WI38 (cell line): Measurements from ENCODE around the gene NRG3.

ENCODE experiments used
- H3K4me3 ChIP-seq: 2 replicates; pipeline ENCODE4 v1.5.1; 2011; ENCODE audit warnings: low read depth, mild to moderate bottlenecking, control low read depth, low read length
- TF ChIP-seq, protein P1 (sequence below): IDR thresholded peaks from 2 replicates; pipeline ENCODE4 v1.5.1; 2012; ENCODE audit warnings: low read depth, mild to moderate bottlenecking, control low read depth, low read length

Gene NRG3

DNA sequence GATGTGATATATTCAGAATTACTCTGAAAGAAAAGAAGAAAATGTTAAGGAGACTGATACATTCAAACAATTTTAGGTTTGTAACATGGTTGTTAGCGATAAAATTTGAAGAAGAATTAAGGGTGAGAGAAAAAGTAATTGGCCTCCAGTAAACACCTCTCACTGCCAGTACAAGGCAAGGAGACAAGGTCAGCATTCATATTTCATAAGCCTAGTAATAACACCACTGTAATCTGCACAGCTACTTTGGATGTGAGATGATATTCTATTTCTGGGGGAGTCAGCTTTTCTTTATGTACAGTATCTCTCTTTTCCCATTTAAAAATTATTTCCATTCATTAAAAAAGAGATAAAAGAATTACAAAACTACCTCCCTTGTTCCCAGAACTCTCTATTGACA lies 621.1 kb downstream of the NRG3 start:
- TF ChIP-seq, protein P1, sequence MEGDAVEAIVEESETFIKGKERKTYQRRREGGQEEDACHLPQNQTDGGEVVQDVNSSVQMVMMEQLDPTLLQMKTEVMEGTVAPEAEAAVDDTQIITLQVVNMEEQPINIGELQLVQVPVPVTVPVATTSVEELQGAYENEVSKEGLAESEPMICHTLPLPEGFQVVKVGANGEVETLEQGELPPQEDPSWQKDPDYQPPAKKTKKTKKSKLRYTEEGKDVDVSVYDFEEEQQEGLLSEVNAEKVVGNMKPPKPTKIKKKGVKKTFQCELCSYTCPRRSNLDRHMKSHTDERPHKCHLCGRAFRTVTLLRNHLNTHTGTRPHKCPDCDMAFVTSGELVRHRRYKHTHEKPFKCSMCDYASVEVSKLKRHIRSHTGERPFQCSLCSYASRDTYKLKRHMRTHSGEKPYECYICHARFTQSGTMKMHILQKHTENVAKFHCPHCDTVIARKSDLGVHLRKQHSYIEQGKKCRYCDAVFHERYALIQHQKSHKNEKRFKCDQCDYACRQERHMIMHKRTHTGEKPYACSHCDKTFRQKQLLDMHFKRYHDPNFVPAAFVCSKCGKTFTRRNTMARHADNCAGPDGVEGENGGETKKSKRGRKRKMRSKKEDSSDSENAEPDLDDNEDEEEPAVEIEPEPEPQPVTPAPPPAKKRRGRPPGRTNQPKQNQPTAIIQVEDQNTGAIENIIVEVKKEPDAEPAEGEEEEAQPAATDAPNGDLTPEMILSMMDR, result no peak
- no peak overlapping the region for H3K4me3 ChIP-seq

DNA sequence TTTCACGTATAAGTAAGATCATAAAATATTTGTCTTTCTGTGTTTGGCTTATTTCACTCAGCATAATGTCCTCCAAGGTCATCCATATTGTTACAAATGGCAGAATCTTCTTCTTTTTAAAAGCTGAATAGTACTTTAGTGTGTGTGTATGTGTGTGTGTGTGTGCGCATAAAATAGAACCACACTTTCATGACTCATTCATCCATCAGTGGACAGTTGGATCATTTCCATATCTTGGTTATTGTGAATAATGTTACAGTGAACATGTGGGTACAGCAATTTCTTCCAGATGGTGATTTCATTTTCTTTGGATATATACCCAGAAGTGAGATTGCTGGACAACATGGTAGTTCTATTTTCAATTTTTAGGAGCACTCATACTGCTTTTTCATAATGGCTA lies 622.4 kb downstream of the NRG3 start:
- TF ChIP-seq, protein P1, result no peak

DNA sequence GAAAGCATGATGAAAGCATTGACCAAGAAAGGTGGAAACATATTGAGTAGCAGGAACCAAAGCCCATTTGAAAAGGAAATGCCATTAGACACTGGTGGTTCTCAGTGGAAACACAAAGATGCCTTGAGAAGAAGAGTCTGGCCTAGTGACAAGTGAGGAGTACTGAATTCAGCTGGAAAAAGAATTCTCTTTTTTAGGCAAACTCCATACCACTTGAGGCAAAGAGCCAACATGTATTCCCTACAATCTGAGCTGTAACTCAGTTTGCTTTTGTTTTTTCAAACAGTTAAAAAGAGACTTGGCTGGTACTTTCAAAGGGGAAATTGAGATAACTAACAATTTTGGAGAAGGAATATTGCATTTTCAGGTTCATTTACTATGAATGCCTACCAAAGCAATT lies 624.0 kb downstream of the NRG3 start:
- H3K4me3 ChIP-seq, result no peak overlapping the region
- TF ChIP-seq, protein P1, result no peak

More for the DNA sequence above, 622.4 kb downstream of the NRG3 start:
- H3K4me3 ChIP-seq, result no peak overlapping the region

DNA sequence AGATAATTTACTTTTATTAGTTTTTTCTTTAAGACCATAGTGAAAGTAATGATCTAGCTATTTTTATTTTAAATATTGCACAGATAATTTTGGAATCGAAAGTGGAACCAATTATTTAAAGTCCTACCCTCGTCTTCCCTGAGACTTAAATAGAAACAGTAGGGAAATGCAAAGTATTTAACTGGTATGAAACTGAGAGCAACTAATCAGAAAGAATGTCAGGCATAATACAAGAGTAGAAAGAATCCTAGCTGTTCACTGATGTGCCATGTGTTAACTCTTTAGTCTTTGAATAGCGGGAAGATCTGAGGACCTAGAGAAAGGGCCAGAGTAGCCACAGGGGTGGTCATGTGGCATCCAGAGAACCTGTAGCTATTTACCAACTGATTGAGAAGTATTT lies 630.0 kb downstream of the NRG3 start:
- no peak overlapping the region for H3K4me3 ChIP-seq
- TF ChIP-seq, protein P1, result no peak

DNA sequence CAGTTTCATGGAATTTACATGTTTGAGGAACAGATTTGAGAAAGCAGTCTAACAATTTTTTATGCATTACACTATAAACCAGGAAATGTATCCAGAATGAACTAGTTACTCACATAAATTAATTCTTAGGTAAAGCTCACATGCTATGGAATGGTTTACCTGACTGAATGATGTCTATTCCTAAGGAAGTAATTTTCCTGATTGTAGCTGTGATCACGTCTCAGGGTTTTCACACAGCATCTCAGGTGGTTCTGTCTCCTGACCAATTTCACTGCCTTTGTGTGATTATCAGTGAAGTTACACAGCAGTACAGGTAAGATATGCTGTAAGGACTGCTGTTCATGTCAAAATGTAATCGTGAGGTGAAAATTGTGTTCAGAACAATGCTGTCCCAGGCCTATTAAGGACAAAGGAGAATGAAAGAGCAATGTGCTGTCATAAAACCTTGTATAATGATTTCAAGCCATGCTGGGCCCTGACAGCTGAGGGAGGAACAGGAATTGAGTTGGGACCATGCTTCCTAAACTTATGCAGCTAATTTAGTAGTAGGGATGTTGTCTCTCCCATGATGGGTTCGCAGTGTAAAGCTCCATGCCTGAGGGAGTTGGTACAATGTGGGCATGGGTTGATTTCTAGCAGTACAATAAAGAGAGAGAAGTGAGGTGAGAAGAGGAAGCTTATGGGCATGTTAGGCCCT lies 631.8 kb downstream of the NRG3 start:
- H3K4me3 ChIP-seq, result no peak overlapping the region
- TF ChIP-seq, protein P1, result no peak

DNA sequence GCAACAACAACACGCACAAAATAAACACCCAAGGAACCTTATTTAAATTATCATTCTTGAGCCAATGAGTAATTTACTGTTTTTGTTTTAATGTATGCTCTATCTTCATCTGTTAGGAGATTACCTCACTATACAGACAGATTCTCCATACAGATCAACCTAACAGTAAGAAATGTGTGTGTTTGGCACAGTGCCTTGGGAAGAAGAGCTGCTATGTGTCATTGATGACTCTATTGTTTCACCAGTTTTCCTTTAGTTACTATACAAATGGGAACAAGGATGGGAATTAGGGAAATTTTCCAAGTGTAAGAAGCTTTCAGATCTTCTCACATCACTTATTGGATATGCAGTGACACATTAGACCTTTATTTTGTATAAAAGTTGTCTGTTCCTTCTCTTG lies 640.3 kb downstream of the NRG3 start:
- H3K4me3 ChIP-seq, result no peak overlapping the region

DNA sequence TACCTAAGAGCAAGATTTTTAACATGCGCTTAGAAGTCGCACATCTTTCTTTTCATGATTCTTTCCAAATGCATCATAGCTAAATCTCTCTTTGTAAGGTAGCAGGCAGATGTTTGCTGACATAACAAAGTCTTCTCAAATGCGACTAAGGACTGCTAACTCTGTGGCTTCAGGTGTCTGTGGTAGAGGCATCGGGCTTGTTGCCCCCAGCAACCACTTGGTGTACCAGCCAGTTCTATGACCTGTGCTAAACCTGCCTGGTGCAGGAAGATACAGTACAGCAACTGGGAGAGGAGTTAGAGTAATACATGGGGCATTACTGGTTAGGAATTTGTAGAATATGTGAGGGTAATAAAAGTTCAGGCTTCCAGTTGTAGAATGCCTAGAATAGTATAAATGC lies 654.1 kb downstream of the NRG3 start:
- no peak overlapping the region for H3K4me3 ChIP-seq
- TF ChIP-seq, protein P1, result no peak

More for the DNA sequence above, 640.3 kb downstream of the NRG3 start:
- TF ChIP-seq, protein P1, result no peak
